MG63 (cell line): ENCODE measurements around the gene WWOX. TPM values are rescaled to one million over a fixed set of nuclear protein-coding genes. Genes with fewer than 3 reads are reported as not detected.

Experiments used
- DNase-seq: peaks from one replicate; pipeline ENCODE4 v3.0.0-alpha.2; 2020
- H3K27me3 ChIP-seq: fragments of 250-450 bp; sonication (Bioruptor Pico); 2 replicates; pipeline ENCODE4 v1.5.1; 2020; ENCODE audit warnings: mild to moderate bottlenecking, moderate library complexity
- H3K36me3 ChIP-seq: fragments of 250-450 bp; sonication (Bioruptor Pico); 2 replicates; pipeline ENCODE4 v1.5.1; 2020; ENCODE audit warnings: mild to moderate bottlenecking, moderate library complexity
- H3K4me3 ChIP-seq: fragments of 250-450 bp; sonication (Bioruptor Pico); 2 replicates; pipeline ENCODE4 v1.5.1; 2020; ENCODE audit warnings: mild to moderate bottlenecking, moderate library complexity
- H3K9me3 ChIP-seq: fragments of 250-450 bp; sonication (Bioruptor Pico); 2 replicates; pipeline ENCODE4 v1.5.1; 2020; ENCODE audit warnings: mild to moderate bottlenecking, moderate library complexity
- total RNA-seq: library from RNA; depleted of rRNA; stranded (reverse); fragments of >200 nt; shearing (Covaris generic); gene quantifications from 2 replicates; pipeline ENCODE4 v1.2.3, GENCODE V29; 2014; ENCODE audit warnings: low replicate concordance

WWOX gene
- total RNA-seq, 1 experiment from 2014 or later = 11.4 TPM

- Histone ChIP-seq H3K36me3 (no peaks in the 10 kb centered on the region), H3K9me3 (no peaks in the 10 kb centered on the region), H3K27me3 (no peaks in the 10 kb centered on the region), H3K4me3 (no peak overlapping the region)
- no peak for DNase-seq
Observed at GRCh38 chr16:78362524-78363135, 263.2 kb downstream of the WWOX start.

- no peak for DNase-seq
- Histone ChIP-seq H3K27me3 (no peaks in the 10 kb centered on the region), H3K36me3 (no peaks in the 10 kb centered on the region), H3K9me3 (no peaks in the 10 kb centered on the region), H3K4me3 (no peak overlapping the region)
Observed at GRCh38 chr16:78363843-78364555, 264.5 kb downstream of the WWOX start.

DNA sequence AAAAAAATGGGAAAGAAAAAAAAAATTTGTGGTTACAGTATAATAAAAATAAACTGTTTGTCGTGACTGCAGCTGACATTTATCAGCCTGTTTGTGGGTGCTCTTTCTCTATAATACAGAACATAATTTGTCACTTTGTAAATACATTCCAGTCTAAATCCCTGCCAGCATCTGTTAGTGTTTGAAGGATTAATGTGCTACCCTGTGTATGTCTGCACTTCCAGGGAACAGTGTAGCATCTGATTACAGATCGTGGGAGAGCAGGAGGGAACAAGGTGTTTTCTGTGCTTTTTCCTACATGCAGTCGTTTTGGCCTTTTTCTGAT is 265.1 kb downstream of the WWOX start:
- Histone ChIP-seq H3K27me3 (no peaks in the 10 kb centered on the region), H3K4me3 (no peak overlapping the region), H3K9me3 (no peaks in the 10 kb centered on the region), H3K36me3 (no peaks in the 10 kb centered on the region)
- DNase-seq = no peak

GRCh38 chr16:78365366-78365765 is 265.9 kb downstream of the WWOX start:
- Histone ChIP-seq H3K9me3 (no peaks in the 10 kb centered on the region), H3K27me3 (no peaks in the 10 kb centered on the region), H3K36me3 (no peaks in the 10 kb centered on the region), H3K4me3 (no peak overlapping the region)
- no peak for DNase-seq

DNA sequence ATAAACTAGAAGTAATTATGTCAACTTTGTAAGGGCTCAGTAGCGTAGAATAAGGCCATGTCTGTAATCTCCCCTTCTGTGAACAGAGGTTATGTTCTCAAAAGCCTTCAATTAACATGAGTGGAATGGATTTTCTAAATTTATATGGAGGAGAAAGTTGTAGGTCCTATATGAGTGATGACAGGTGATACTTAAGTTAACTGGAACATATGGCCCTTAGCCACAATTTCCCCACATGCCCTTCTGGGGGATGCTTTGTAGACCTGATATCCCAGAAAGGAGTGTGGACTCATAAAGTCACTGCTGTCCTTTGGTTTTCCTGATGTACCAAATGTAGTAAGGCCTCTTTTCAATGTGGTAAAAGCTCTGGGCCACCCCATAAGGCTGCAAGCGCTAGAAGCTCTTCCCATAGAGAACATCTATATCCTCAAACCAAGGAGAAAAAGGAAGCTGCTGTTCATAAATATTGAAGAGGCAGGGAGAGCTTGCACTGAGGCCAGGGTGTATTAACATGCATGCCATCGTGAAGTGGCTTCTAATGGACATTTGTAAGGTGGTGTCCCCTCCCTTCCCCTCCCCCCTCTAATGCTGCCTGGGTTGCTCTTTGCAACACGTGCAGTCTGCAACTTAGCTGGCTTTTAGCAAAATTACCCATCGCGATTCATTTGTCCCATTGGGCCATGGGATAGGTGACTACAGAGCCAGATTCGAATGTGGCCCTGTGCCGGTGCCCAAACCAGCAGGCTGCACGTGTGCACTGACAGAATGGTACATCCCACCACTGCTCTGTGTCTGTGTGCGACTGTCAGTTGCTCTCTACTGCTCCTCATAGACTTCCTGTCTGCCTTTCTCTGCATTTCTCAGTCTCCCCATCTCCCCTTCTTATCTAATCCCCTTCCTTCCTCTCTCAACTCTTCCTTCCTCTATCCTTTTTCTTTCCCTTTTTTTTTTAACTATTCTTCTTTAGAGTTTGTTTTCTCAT is 269.0 kb downstream of the WWOX start:
- Histone ChIP-seq H3K36me3 (no peaks in the 10 kb centered on the region), H3K27me3 (no peaks in the 10 kb centered on the region), H3K4me3 (no peak overlapping the region), H3K9me3 (no peaks in the 10 kb centered on the region)
- DNase-seq = no peak

GRCh38 chr16:78372277-78372676 is 272.8 kb downstream of the WWOX start:
- Histone ChIP-seq H3K36me3 (no peaks in the 10 kb centered on the region), H3K9me3 (no peaks in the 10 kb centered on the region), H3K27me3 (no peaks in the 10 kb centered on the region), H3K4me3 (no peak overlapping the region)
- no peak for DNase-seq

GRCh38 chr16:78375055-78375679 is 275.7 kb downstream of the WWOX start:
- Histone ChIP-seq H3K36me3 (no peaks in the 10 kb centered on the region), H3K27me3 (no peaks in the 10 kb centered on the region), H3K4me3 (no peak overlapping the region), H3K9me3 (no peaks in the 10 kb centered on the region)
- no peak for DNase-seq

DNA sequence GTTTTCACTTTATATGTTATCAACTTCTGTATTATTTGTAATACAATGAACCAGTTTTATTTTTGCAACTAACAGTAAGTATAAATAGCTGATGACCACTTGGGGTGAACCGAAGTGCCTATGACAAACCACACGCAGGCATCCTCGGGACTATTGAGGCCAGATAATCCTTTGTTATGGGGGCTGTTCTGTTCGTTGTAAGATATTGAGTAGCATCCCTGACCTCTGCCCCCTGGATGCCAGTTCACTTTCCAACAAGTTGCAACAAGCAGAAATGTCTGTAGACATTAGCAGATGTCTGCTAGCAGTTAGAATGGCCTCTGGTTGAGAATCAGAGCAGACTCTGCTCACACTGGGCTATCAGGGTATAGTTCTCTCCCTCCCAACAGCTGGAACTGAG is 277.0 kb downstream of the WWOX start:
- DNase-seq = no peak
- Histone ChIP-seq H3K27me3 (no peaks in the 10 kb centered on the region), H3K9me3 (no peaks in the 10 kb centered on the region), H3K4me3 (no peak overlapping the region), H3K36me3 (no peaks in the 10 kb centered on the region)

- Histone ChIP-seq H3K4me3 (no peak overlapping the region), H3K36me3 (no peaks in the 10 kb centered on the region), H3K27me3 (no peaks in the 10 kb centered on the region), H3K9me3 (no peaks in the 10 kb centered on the region)
- no peak for DNase-seq
Observed at GRCh38 chr16:78377312-78377711, 277.9 kb downstream of the WWOX start.

DNA sequence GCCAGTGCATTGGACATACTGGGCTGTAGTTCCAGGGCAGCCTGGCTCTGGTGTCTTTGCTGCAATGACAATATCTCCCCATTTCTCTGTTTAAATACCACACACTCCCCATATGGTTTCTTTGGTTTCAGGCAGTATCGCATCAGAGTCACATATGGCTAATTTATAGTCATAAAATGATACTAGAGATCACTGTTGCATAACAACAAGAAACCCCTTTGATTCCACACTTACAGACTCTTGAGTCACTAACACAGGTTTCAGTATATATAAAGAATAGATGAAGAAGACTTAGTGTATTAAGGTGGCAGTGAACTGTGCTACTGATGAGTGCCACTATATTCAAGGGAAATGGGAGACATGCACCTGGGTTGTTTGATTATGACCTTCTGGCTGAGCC is 281.6 kb downstream of the WWOX start:
- Histone ChIP-seq H3K4me3 (no peak overlapping the region), H3K36me3 (no peaks in the 10 kb centered on the region), H3K27me3 (no peaks in the 10 kb centered on the region), H3K9me3 (no peaks in the 10 kb centered on the region)
- DNase-seq = no peak

GRCh38 chr16:78383118-78383517 is 283.7 kb downstream of the WWOX start:
- Histone ChIP-seq H3K36me3 (no peaks in the 10 kb centered on the region), H3K27me3 (no peaks in the 10 kb centered on the region), H3K4me3 (no peak overlapping the region), H3K9me3 (no peaks in the 10 kb centered on the region)
- no peak for DNase-seq

DNA sequence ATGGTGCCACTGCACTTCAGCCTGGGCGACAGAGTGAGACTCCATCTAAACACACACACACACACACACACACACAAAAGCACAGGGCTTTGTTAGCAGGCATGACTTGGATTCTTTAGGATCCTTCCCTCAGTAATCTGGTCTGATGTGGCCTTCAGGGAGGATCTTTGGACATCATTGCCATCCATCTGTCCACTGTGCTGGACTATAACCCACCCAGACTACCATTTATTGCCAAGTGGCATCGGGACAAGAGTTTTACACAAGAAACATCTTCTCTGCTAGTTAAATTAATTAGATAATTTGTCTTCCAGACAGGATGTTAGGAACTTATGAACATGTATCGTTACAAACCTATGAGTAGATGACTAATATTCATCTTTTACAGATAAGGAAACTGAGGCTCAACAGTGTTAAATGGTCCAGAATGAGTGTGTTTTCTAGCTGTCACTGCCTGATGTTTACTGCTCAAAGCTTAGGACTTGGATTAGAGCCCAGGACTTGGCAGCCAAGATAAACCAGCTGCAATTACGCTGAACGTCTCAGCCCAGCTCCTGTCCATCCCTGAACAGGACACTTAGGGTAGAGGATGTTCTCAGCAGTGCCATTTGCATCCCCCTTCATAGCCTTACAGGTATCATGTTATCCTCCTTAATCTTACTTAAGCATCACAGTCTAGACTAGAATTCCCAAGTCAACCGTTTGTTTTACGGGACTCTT is 285.8 kb downstream of the WWOX start:
- Histone ChIP-seq H3K27me3 (no peaks in the 10 kb centered on the region), H3K9me3 (no peaks in the 10 kb centered on the region), H3K36me3 (no peaks in the 10 kb centered on the region), H3K4me3 (no peak overlapping the region)
- DNase-seq = no peak

DNA sequence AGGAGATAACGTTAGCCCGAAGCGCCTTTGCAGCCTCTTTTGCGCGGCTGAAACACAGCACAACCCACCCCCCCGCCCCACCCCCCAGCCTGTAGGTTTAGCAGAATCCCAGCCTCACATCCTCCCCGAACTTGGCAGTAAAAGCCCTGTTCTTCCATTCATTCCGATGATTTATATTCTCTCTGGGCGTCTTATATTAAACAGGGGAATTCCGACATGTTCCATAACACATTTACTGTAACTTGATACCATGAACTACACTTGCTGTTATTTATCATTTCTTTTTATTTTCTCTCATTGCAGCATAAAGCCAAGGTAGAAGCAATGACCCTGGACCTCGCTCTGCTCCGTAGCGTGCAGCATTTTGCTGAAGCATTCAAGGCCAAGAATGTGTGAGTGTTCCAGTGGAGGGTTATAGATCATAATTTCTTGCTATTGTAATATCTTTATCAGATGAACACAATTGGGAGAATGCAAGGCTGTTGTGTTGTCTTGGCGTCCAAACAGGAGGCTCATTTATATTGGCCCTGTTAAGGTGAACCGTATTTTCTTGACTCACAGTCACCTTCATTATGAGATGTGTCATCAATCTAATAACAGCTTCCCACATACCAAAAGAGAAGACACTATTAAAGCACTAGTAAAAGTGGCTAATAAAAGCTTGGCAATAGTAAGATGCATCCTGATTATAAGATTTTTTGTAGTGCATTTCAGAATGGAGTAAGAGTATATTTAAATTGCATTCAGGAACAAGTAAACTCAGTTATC is 287.3 kb downstream of the WWOX start:
- H3K9me3 ChIP-seq = no peaks in the 10 kb centered on the region
- H3K36me3 ChIP-seq = no peaks in the 10 kb centered on the region
- no peak overlapping the region for H3K4me3 ChIP-seq
- no peak for DNase-seq
- H3K27me3 ChIP-seq = no peaks in the 10 kb centered on the region

DNA sequence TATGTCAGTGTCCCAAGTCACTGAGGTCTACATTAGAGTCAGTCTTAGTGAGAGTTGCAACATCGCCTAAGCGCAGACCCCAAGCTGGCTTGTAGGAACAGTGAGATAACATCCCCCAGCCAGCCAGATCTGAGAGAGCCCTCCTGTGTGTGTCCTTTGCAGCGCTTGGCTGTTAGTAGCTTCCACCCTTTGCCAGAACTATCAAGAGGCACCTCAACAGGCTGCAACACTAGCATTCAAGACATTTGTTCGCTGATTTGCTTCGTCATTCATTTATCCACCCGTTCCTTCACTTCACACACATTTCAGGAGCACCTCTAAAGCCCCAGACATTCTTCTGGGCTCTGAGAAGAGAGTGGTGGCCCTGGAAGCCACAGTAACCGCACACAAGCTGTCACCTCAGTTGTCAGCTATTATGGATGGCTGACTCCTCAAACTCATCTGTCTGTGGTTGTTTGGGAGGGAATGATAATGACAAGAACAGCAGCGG is 289.6 kb downstream of the WWOX start:
- no peak for DNase-seq
- H3K4me3 ChIP-seq = no peak overlapping the region
- no peaks in the 10 kb centered on the region for H3K9me3 ChIP-seq
- no peaks in the 10 kb centered on the region for H3K27me3 ChIP-seq
- no peaks in the 10 kb centered on the region for H3K36me3 ChIP-seq

DNA sequence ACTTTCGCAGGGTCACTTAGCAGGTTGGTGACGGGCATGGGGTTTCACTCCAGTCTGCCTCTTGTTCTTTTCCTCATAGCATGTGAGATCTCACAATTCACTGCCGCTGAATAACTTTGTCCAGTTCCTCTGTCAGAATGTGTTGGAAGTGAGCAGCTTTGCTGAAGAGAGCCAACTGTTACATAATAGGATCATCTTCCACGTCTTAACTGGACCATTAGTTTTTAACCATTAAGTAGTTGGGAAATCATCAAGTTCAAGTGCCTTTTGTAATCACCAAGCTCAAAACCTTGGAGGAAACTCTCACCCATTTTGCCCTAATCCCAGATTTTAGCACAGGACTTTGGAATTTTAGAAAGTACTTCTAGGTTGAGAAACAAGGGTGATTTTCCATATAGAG is 290.6 kb downstream of the WWOX start:
- Histone ChIP-seq H3K27me3 (no peaks in the 10 kb centered on the region), H3K4me3 (no peak overlapping the region)
- no peak for DNase-seq

More for the DNA sequence above, 290.6 kb downstream of the WWOX start:
- no peaks in the 10 kb centered on the region for H3K9me3 ChIP-seq
- H3K36me3 ChIP-seq = no peaks in the 10 kb centered on the region
